Caco-2 (cell line): ENCODE results near the gene FAM98C. TPM values are rescaled to one million over a fixed set of nuclear protein-coding genes. Genes with fewer than 3 reads are reported as not detected.

Experiments
- BruUV-seq: library from RNA; stranded (reverse); fragments of 400-500 nt; replicated peaks from 2 replicates; lab custom pipeline; 2021; lab: Mats Ljungman, UMichigan
- CTCF ChIA-PET: fragments of 300-600 bp; sonication (Branson Sonifier 250); formaldehyde crosslinking; loops from one replicate; lab custom pipeline; 2022; ENCODE audit warnings: antibody characterized with exemption; lab: Charles Lee
- POLR2A ChIA-PET: fragments of 300-600 bp; sonication (Branson Sonifier 250); formaldehyde crosslinking; loops from one replicate; lab custom pipeline; 2022; ENCODE audit warnings: antibody characterized with exemption; lab: Charles Lee
- DNase-seq, 2 experiments: peaks; one replicate each; pipeline versions ENCODE4 v3.0.0 to v3.0.0-alpha.2; 2020 to 2022
- H3K27me3 ChIP-seq: replicated peaks from 2 replicates; pipeline ENCODE4 v1.6.0; 2011; ENCODE audit warnings: low read length; ENCODE audit not compliant: control insufficient read depth, insufficient read depth
- H3K36me3 ChIP-seq: 2 replicates; pipeline ENCODE4 v1.5.1; 2011; ENCODE audit warnings: low read length; ENCODE audit not compliant: control insufficient read depth, insufficient read depth
- H3K4me1 ChIP-seq: fragments of 250-450 bp; sonication (Bioruptor Pico); 2 replicates; pipeline ENCODE4 v1.5.1; 2020; ENCODE audit warnings: mild to moderate bottlenecking
- H3K4me3 ChIP-seq: 2 replicates; pipeline ENCODE4 v1.5.1; 2011; ENCODE audit warnings: low read depth, mild to moderate bottlenecking, control low read depth, low read length
- H3K9me3 ChIP-seq: fragments of 250-450 bp; sonication (Bioruptor Pico); 2 replicates; pipeline ENCODE4 v1.5.1; 2020; ENCODE audit warnings: mild to moderate bottlenecking, moderate library complexity
- H3K27ac Mint-ChIP-seq: one replicate; pipeline ENCODE4 v1.8.0; 2022; ENCODE audit warnings: mixed read lengths; ENCODE audit not compliant: unreplicated experiment
- H3K27me3 Mint-ChIP-seq: one replicate; pipeline ENCODE4 v1.8.0; 2022; ENCODE audit warnings: mixed read lengths; ENCODE audit not compliant: insufficient read depth, unreplicated experiment
- H3K36me3 Mint-ChIP-seq: one replicate; pipeline ENCODE4 v1.8.0; 2022; ENCODE audit warnings: mild to moderate bottlenecking, mixed read lengths; ENCODE audit not compliant: insufficient read depth, unreplicated experiment
- H3K4me1 Mint-ChIP-seq: one replicate; pipeline ENCODE4 v1.8.0; 2022; ENCODE audit warnings: low read depth, mixed read lengths; ENCODE audit not compliant: unreplicated experiment
- H3K4me3 Mint-ChIP-seq: one replicate; pipeline ENCODE4 v1.8.0; 2022; ENCODE audit warnings: mild to moderate bottlenecking, moderate library complexity, mixed read lengths; ENCODE audit not compliant: unreplicated experiment
- H3K9me3 Mint-ChIP-seq: one replicate; pipeline ENCODE4 v1.8.0; 2022; ENCODE audit warnings: mixed read lengths; ENCODE audit not compliant: unreplicated experiment
- intact Hi-C: fragments of 100-400 bp; cut with micrococcal nuclease; formaldehyde crosslinking; loops from one replicate; pipeline ENCODE4 v1.10.0; 2022; ENCODE audit not compliant: unreplicated experiment
- total RNA-seq: library from RNA; stranded (reverse); gene quantifications from 2 replicates; pipeline ENCODE4 v1.2.3, GENCODE V29; 2022
- TF ChIP-seq, protein P1 (sequence below), 2 experiments: fragments of 200-600 bp in 1 of 2; IDR thresholded peaks; 1 replicate in 1 of 2; 2 replicates in 1 of 2; pipeline versions ENCODE4 v1.5.1 to v1.8.0; 2011 to 2022; ENCODE audit warnings: antibody characterized with exemption in 1 of 2, control low read depth in 1 of 2, inconsistent platforms in 1 of 2, low read depth in 1 of 2, low read length in 1 of 2, mild to moderate bottlenecking in 1 of 2, moderate library complexity in 1 of 2; ENCODE audit not compliant: insufficient read depth in 1 of 2, severe bottlenecking in 1 of 2, unreplicated experiment in 1 of 2

The FAM98C gene
- total RNA-seq, 1 experiment from 2014 or later, result 19.7 TPM

DNA sequence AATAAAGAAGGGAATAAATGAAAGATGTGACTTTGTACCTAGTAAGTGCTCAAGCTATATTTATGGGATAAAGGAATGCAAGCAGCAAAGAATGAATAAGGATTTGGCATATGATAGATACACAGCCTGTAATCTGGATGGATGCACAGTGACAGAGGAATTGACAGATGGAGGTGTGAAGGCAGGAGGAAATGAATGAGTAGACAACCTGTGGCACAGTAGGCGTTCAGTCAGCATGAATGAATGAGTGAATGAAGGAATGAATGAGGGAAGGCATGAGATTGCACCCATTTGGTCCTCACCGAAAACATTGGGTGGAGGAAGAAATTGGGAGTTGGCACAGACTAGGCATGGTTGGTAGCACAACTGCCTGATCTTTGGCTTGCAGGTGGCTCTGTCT lies 33.3 kb upstream of the FAM98C start:
- DNase-seq, result no peak
- ChIA-PET CTCF (no interaction called here), POLR2A (interaction anchor here (0.5 kb wide), 1 partner anchor 482 kb away, joined by 3 read pairs; no protein-coding TSS in a partner anchor)
- no peaks in the 10 kb centered on the region for H3K36me3 ChIP-seq
- H3K27ac Mint-ChIP-seq, result no peak overlapping the region
- no peak overlapping the region for H3K4me3 Mint-ChIP-seq
- no peaks in the 10 kb centered on the region for H3K9me3 Mint-ChIP-seq
- TF ChIP-seq, protein P1, sequence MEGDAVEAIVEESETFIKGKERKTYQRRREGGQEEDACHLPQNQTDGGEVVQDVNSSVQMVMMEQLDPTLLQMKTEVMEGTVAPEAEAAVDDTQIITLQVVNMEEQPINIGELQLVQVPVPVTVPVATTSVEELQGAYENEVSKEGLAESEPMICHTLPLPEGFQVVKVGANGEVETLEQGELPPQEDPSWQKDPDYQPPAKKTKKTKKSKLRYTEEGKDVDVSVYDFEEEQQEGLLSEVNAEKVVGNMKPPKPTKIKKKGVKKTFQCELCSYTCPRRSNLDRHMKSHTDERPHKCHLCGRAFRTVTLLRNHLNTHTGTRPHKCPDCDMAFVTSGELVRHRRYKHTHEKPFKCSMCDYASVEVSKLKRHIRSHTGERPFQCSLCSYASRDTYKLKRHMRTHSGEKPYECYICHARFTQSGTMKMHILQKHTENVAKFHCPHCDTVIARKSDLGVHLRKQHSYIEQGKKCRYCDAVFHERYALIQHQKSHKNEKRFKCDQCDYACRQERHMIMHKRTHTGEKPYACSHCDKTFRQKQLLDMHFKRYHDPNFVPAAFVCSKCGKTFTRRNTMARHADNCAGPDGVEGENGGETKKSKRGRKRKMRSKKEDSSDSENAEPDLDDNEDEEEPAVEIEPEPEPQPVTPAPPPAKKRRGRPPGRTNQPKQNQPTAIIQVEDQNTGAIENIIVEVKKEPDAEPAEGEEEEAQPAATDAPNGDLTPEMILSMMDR (IDR thresholded peaks at IDR 0.05; ENCODE audit: insufficient read depth in 1 of 2, low read depth in 1 of 2, low read length in 1 of 2, severe bottlenecking in 1 of 2, unreplicated experiment in 1 of 2), result no peak
- no peak overlapping the region for H3K4me3 ChIP-seq
- H3K27me3 Mint-ChIP-seq, result no peaks in the 10 kb centered on the region
- no peaks in the 10 kb centered on the region for H3K9me3 ChIP-seq
- H3K27me3 ChIP-seq, result no peaks in the 10 kb centered on the region
- H3K36me3 Mint-ChIP-seq, result peaks cover 2% of the 10 kb centered on the region
- no TSS peak for BruUV-seq
- peaks cover 6% of the 10 kb centered on the region for H3K4me1 Mint-ChIP-seq
- intact Hi-C loops, result no loop called here
- no peaks in the 10 kb centered on the region for H3K4me1 ChIP-seq

DNA sequence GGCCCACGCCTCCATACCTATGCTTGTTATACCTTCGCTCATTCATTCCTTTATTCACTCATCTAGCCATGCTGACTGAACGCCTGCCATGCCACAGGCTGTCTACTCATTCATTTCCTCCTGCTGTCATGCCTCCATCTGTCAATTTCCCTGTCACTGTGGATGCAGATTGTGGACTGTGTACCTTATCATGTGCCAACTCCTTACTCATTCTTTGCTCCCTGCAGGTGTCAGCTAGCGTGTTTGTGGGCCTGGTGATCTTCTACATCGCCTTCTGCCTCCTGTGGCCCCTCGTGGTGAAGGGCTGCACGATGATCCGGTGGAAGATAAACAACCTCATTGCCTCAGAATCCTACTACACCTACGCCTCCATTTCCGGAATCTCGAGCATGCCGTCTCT lies 32.6 kb upstream of the FAM98C start:
- H3K4me1 ChIP-seq, result no peaks in the 10 kb centered on the region
- Mint-ChIP-seq H3K27ac (no peak overlapping the region), H3K4me3 (no peak overlapping the region), H3K27me3 (no peaks in the 10 kb centered on the region), H3K9me3 (no peaks in the 10 kb centered on the region), H3K36me3 (peaks cover 10% of the 10 kb centered on the region), H3K4me1 (peaks cover 6% of the 10 kb centered on the region)
- no peaks in the 10 kb centered on the region for H3K36me3 ChIP-seq
- H3K9me3 ChIP-seq, result no peaks in the 10 kb centered on the region
- no peak overlapping the region for H3K4me3 ChIP-seq
- POLR2A ChIA-PET, result no interaction called here
- CTCF ChIA-PET, result interaction anchor here (0.8 kb wide), 1 partner anchor 18 kb away, joined by 6 read pairs; the partner anchor contains the start of gene GGN
- DNase-seq, result no peak
- no peaks in the 10 kb centered on the region for H3K27me3 ChIP-seq
- BruUV-seq, result no TSS peak
- TF ChIP-seq, protein P1 (IDR thresholded peaks at IDR 0.05; ENCODE audit: insufficient read depth in 1 of 2, low read depth in 1 of 2, low read length in 1 of 2, severe bottlenecking in 1 of 2, unreplicated experiment in 1 of 2), result no peak
- intact Hi-C loops, result no loop called here

DNA sequence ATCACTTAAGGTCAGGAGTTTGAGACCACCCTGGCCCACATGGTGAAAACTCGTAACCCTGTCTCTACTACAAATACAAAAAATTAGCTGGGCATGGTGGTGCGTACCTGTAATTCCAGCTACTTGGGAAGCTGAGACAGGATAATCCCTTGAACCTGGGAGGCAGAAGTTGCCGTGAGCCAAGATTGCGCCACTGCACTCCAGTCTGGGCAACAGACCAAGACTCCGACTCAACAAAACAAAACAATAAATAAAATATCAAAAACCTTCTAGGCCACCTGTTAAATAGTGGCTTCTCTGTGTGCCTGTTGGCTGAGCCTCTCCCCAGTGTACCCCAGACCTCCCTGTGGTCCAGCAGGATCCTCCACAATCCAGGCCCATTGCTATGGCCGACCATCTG lies 31.8 kb upstream of the FAM98C start:
- no peak overlapping the region for H3K4me3 Mint-ChIP-seq

More for the DNA sequence above, 31.8 kb upstream of the FAM98C start:
- Mint-ChIP-seq H3K27me3 (no peaks in the 10 kb centered on the region), H3K9me3 (no peaks in the 10 kb centered on the region), H3K36me3 (peaks cover 14% of the 10 kb centered on the region), H3K4me1 (peaks cover 12% of the 10 kb centered on the region), H3K27ac (no peak overlapping the region)
- 0 out of 2 replicates have a peak, but pooled peaks cover 4% of the 10 kb centered on the region for H3K4me1 ChIP-seq
- BruUV-seq, result no TSS peak
- no peak for DNase-seq
- intact Hi-C loops, result no loop called here
- no peaks in the 10 kb centered on the region for H3K9me3 ChIP-seq
- H3K27me3 ChIP-seq, result no peaks in the 10 kb centered on the region
- TF ChIP-seq, protein P1 (IDR thresholded peaks at IDR 0.05; ENCODE audit: insufficient read depth in 1 of 2, low read depth in 1 of 2, low read length in 1 of 2, severe bottlenecking in 1 of 2, unreplicated experiment in 1 of 2), result no peak
- ChIA-PET CTCF (interaction anchor here (0.8 kb wide), 1 partner anchor 17 kb away, joined by 6 read pairs; the partner anchor contains the start of gene GGN), POLR2A (no interaction called here)
- H3K4me3 ChIP-seq, result no peak overlapping the region
- no peaks in the 10 kb centered on the region for H3K36me3 ChIP-seq
